HG02970 (cell line): ENCODE results near the gene NYAP1.
"Not testable (repeated sequence)": the region's sequence is repeated elsewhere in the genome, so short reads cannot be mapped to it uniquely, and the experiment has no call there.

ENCODE experiments used
- ATAC-seq: cut with Tn5 transposase; IDR thresholded peaks from one replicate; pipeline ENCODE4 v1.9.1; 2021; ENCODE audit warnings: mild to moderate bottlenecking, moderate library complexity, moderate number of reproducible peaks; ENCODE audit not compliant: unreplicated experiment, low FRiP score

Gene NYAP1

GRCh38 chr7:100481466-100481865 lies 2.3 kb upstream of the NYAP1 start:
- no peak for ATAC-seq

- no peak for ATAC-seq
These were observed 1.0 kb upstream of the NYAP1 start for GRCh38 chr7:100482728-100483089.

GRCh38 chr7:100483090-100483721 lies 521 bp upstream of the NYAP1 start:
- no peak for ATAC-seq

- ATAC-seq = no peak
These were observed 932 bp downstream of the NYAP1 start for GRCh38 chr7:100484673-100485045.

- no peak for ATAC-seq
These were observed 1.7 kb downstream of the NYAP1 start for GRCh38 chr7:100485471-100485876.

- ATAC-seq = no peak
These were observed 2.4 kb downstream of the NYAP1 start for GRCh38 chr7:100486111-100486636.

GRCh38 chr7:100486753-100487446 lies 3.2 kb downstream of the NYAP1 start:
- no peak for ATAC-seq

GRCh38 chr7:100488333-100489095 lies 4.8 kb downstream of the NYAP1 start:
- no peak for ATAC-seq

GRCh38 chr7:100489121-100489520 lies 5.4 kb downstream of the NYAP1 start:
- no peak for ATAC-seq

GRCh38 chr7:100489824-100490223 lies 6.1 kb downstream of the NYAP1 start:
- no peak for ATAC-seq

- no peak for ATAC-seq
These were observed 6.9 kb downstream of the NYAP1 start for GRCh38 chr7:100490483-100491191.

GRCh38 chr7:100491192-100491578 lies 7.5 kb downstream of the NYAP1 start:
- ATAC-seq = no peak

- ATAC-seq = no peak
These were observed 9.2 kb downstream of the NYAP1 start for GRCh38 chr7:100492738-100493475.

GRCh38 chr7:100493476-100494264 lies 9.9 kb downstream of the NYAP1 start:
- no peak for ATAC-seq

GRCh38 chr7:100496509-100496908 lies 12.8 kb downstream of the NYAP1 start:
- no peak for ATAC-seq

- not testable (repeated sequence) for ATAC-seq
These were observed 17.0 kb downstream of the NYAP1 start for GRCh38 chr7:100500743-100501142.

GRCh38 chr7:100504031-100504430 lies 20.3 kb downstream of the NYAP1 start:
- ATAC-seq = not testable (repeated sequence)

- no peak for ATAC-seq
These were observed 21.3 kb downstream of the NYAP1 start for GRCh38 chr7:100504887-100505611.
